ENCODE results near the gene HSD3B7.

Gene HSD3B7

GRCh38 chr16:30983898-30984610, 953 bp upstream of the HSD3B7 start:
- no peak for DNase-seq

GRCh38 chr16:30985401-30986128, 558 bp downstream of the HSD3B7 start:
- DNase-seq: no peak

- DNase-seq: no peak
These were observed 1.4 kb downstream of the HSD3B7 start for GRCh38 chr16:30986129-30986991.

GRCh38 chr16:30987581-30988190, 2.7 kb downstream of the HSD3B7 start:
- no peak for DNase-seq

- no peak for DNase-seq
These were observed 4.6 kb downstream of the HSD3B7 start for GRCh38 chr16:30989469-30990047.

GRCh38 chr16:30990105-30990504, 5.1 kb downstream of the HSD3B7 start:
- no peak for DNase-seq

- DNase-seq: no peak
These were observed 6.0 kb downstream of the HSD3B7 start for GRCh38 chr16:30991052-30991451.

- no peak for DNase-seq
These were observed 7.3 kb downstream of the HSD3B7 start for GRCh38 chr16:30992276-30992780.

GRCh38 chr16:30992931-30993816, 8.2 kb downstream of the HSD3B7 start:
- no peak for DNase-seq

GRCh38 chr16:30995927-30996323, 10.9 kb downstream of the HSD3B7 start:
- DNase-seq: no peak

GRCh38 chr16:30996324-30996984, 11.4 kb downstream of the HSD3B7 start:
- DNase-seq: no peak

- no peak for DNase-seq
These were observed 12.1 kb downstream of the HSD3B7 start for GRCh38 chr16:30996985-30997724.

GRCh38 chr16:30997725-30998711, 13.0 kb downstream of the HSD3B7 start:
- no peak for DNase-seq

GRCh38 chr16:30998852-30999761, 14.1 kb downstream of the HSD3B7 start:
- no peak for DNase-seq

- no peak for DNase-seq
These were observed 15.8 kb downstream of the HSD3B7 start for GRCh38 chr16:31000671-31001382.

GRCh38 chr16:31001507-31002249, 16.7 kb downstream of the HSD3B7 start:
- no peak for DNase-seq

Measured in NCI-H1048 (cell line).